Caki2 (cell line): ENCODE measurements around the gene IRF9. TPM values are rescaled to one million over a fixed set of nuclear protein-coding genes. Genes with fewer than 3 reads are reported as not detected.
A peak's percentile ranks its signal among the peaks of the same experiment; 100 is the strongest.

ENCODE experiments used
- DNase-seq: peaks from one replicate; pipeline ENCODE4 v3.0.0-alpha.2; 2015; ENCODE audit warnings: low read depth
- in situ Hi-C: cut with HindIII; loops from 2 replicates; pipeline ENCODE4 v1.10.0; 2016; ENCODE audit warnings: low sequenced_read_pairs, low pct_unique_long_range_greater_than_20kb, mixed read lengths
- total RNA-seq: library from RNA; depleted of rRNA; stranded (reverse); fragments of >200 nt; shearing (Covaris generic); gene quantifications from 2 replicates; pipeline ENCODE4 v1.2.3, GENCODE V29; 2014; ENCODE audit warnings: low replicate concordance

Gene IRF9
- total RNA-seq, 1 experiment from 2014 or later = 36.1 TPM

DNA sequence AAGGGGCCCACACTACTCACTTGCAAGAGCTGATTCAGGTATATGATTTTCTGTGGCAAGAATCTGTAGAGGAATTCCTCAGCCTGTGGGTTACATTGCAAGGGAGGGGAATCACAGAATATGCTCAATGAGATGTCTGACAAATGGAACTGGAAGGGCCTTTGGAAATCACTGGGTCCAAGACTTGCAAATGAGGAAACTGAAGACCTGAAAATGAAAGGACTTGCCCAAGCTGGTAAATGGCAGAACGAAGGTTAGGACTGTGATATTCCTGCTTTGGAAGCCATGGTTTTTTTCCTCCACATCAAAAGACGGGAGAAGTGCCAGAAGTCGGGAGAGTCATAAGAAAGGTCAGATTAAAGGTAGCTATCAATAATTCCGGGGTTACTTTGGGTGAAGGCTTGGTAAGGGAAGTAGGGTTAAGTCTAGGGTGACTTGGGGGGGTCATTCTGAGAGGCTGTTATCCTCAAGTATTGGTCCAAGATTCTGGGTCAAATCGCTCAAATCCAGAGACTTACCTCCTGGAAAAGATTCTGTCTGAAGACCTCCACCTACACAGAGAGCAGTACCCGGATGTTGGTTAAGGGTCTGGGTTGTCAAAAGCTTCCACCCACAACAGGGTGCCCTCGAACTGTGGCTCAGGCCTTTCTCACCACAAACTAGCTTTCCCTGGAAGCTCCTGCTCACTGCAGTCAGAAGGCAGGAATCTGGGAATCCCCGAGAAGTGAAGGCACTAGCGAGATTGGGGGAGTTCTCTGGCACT lies 15.2 kb upstream of the IRF9 start:
- DNase-seq = peak; percentile 60
- in situ Hi-C loops = no loop called here

DNA sequence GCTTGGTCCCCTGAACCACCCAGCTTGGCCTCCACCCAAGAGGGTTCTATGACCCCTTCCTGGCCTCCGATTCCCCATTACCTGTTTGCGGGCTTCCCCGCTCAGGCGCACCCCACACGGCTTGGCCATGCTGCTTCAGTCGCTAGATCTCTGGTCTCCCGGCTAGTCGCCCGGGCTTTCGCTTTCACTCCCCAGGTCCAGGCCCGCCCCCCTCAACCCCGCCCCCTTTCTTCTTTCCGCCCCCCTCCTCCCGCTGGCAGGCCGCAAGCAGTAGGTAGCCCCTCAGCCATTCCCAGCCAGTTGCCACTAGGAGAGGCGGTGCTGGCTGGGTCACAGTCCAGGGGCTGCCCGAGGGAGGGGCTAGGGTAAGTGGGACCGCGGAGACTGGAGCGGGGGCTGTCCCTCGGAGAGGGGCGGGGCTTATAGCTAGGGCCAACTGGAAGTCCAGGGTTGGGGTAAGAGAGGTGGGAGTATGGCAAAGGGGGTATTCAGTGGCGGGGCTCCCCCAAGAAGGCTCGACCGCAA lies 14.6 kb upstream of the IRF9 start, which contains the start of gene PSME2:
PSME2 (minus strand) TSS at position 158 of the 525 bp plus-strand sequence; CDS start at position 129, 29 bp downstream.
- in situ Hi-C loops = no loop called here
- DNase-seq = peak; percentile 95

DNA sequence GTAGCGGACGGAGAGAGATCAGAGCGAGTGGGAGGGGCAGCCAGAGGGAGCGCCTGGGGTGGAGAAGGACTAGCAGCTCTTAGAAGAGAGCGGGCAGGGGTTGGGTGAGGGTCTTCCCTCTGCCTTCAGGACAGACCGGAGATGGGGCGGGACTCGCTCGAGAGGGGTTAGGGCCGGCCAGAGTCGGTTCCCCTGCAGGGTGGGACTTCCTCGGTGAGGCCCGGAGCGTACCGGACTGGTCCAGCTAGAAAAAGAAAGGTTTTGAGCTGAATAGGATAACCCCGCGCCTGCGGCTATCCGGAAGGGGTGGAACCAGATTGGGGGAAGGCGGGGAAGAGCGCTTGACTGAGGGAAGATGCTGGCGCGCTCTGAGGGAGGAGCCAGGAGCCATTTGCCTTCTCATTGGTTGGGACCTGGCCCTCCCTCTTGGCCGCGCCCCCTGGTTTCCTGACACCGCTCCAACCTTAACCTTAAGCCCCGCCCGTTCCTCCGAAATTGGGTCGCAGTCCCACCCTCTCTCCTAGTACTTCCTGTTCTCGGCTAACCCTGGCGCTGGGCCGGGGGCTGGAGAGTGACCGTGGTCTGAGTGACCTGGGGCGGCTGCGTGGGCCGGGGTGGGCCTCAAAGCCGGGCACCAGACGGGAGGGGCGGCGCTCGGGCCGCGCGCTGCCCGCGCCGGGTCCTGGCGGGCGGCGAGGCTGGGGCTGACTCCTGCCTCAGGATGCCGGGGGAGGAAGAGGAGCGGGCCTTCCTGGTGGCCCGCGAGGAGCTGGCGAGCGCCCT lies 13.9 kb upstream of the IRF9 start, which contains the start of gene RNF31:
RNF31 (plus strand) TSS at position 521 of the 783 bp plus-strand sequence; CDS start at position 722, 201 bp downstream.
- peak; percentile 94 for DNase-seq
- in situ Hi-C loops = no loop called here

DNA sequence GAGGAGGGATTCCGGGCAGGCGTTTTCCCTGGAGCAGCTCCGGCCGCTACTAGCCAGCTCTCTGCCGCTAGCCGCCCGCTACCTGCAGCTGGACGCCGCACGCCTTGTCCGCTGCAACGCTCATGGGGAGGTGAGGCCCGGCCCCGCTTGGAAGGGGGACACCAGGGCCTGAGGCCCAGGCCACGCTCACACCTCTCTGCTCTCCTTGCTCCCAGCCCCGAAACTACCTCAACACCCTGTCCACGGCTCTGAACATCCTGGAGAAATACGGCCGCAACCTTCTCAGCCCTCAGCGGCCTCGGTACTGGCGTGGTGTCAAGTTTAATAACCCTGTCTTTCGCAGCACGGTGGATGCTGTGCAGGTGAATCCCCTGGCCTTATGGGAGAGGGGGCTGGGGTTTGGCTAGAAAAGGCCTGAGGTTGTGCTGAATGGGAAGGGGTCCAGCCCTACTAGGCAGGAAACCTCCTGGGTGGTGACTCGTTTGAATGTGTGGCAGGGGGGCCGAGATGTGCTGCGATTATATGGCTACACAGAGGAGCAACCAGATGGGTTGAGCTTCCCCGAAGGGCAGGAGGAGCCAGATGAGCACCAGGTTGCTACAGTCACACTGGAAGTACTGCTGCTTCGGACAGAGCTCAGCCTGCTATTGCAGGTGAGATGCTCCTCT lies 13.2 kb upstream of the IRF9 start:
- in situ Hi-C loops = no loop called here
- DNase-seq = no peak

- in situ Hi-C loops = no loop called here
- no peak for DNase-seq
These were observed 11.6 kb upstream of the IRF9 start for GRCh38 chr14:24149302-24149969.

GRCh38 chr14:24150061-24150460 lies 11.0 kb upstream of the IRF9 start:
- in situ Hi-C loops = no loop called here
- no peak for DNase-seq

DNA sequence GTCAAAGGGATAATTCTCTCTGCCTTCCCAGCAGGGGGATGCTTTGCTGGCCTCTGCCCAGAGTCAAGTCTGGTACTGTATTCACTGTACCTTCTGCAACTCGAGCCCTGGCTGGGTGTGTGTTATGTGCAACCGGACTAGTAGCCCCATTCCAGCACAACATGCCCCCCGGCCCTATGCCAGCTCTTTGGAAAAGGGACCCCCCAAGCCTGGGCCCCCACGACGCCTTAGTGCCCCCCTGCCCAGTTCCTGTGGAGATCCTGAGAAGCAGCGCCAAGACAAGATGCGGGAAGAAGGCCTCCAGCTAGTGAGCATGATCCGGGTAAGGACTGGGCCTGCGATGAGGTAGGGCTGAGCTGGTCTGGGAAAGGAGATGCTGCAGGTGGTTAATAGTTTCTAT lies 10.5 kb upstream of the IRF9 start:
- in situ Hi-C loops = no loop called here
- no peak for DNase-seq

GRCh38 chr14:24150993-24151392 lies 10.1 kb upstream of the IRF9 start:
- no peak for DNase-seq
- in situ Hi-C loops = no loop called here

DNA sequence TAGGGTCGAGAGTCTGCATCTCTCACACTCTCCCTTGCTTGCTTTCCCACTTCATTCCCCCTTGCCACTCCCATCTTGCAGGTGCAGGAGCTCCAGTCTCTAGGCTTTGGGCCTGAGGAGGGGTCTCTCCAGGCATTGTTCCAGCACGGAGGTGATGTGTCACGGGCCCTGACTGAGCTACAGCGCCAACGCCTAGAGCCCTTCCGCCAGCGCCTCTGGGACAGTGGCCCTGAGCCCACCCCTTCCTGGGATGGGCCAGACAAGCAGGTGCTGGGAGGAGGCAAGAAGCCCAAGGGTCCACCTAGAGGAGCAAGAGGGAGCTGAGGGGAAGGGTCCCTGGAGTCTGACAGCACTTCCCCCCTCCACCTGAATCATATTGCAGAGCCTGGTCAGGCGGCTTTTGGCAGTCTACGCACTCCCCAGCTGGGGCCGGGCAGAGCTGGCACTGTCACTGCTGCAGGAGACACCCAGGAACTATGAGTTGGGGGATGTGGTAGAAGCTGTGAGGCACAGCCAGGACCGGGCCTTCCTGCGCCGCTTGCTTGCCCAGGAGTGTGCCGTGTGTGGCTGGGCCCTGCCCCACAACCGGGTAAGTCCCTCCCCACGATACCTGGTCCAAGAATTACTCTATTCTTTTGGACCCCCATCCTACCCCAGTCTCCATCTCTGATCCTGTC lies 9.5 kb upstream of the IRF9 start:
- no peak for DNase-seq
- in situ Hi-C loops = no loop called here

DNA sequence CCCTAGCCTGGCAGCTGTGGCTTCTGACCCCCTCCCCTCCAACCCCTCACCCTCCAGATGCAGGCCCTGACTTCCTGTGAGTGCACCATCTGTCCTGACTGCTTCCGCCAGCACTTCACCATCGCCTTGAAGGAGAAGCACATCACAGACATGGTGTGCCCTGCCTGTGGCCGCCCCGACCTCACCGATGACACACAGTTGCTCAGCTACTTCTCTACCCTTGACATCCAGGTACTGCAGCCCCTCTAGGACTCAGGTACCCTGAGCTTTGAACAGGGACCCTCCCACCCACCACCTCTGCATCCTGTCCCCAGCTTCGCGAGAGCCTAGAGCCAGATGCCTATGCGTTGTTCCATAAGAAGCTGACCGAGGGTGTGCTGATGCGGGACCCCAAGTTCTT lies 6.0 kb upstream of the IRF9 start:
- DNase-seq = no peak
- in situ Hi-C loops = no loop called here

DNA sequence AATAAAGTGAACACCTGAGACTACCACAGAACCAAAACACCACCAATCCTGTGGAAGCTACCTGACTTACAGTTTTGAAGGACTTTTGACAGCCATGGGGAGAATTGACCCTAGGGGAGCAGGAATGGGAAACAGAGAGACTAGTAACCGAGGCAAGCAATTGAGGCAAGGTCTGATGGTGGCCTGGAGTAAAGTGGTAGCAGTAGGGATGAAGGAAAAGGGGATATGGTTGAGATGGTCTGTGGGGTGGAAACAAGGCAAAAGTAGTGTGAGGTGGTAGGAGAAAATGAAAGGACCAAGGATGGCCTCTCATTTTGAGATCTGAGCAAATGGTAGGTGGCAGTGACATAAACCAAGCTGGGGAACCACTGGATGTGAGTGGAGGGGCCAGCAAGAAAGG lies 4.2 kb upstream of the IRF9 start:
- no peak for DNase-seq
- in situ Hi-C loops = no loop called here

GRCh38 chr14:24157331-24157730 lies 3.7 kb upstream of the IRF9 start:
- no peak for DNase-seq
- in situ Hi-C loops = no loop called here

DNA sequence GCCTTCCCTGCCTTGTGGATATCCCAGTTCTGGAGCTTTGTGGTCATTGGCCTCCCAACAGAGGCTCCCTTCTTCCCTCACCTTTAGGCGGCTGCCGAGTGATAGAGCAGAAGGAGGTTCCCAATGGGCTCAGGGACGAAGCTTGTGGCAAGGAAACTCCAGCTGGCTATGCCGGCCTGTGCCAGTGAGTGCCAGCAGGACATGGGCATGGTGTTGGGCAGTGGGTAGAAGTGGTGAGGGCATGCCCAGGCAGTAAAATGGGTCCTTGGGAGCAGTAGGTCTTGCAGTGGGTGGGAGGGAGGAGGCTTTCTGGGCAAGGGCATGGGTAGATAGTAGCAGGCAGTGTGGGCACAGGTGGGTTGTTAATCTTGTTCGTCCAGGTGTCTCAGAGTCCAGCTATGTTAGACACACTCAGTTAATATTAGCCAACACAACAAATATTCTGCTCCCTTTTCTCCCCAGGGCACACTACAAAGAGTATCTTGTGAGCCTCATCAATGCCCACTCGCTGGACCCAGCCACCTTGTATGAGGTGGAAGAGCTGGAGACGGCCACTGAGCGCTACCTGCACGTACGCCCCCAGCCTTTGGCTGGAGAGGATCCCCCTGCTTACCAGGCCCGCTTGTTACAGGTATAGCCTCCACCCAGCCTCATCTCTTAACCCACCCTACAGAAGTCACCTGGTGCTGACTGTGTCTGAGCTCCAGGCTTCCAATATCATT lies 1.1 kb upstream of the IRF9 start:
- no peak for DNase-seq
- in situ Hi-C loops = no loop called here

- in situ Hi-C loops = no loop called here
- DNase-seq = no peak
These were observed 591 bp upstream of the IRF9 start for GRCh38 chr14:24160499-24160849.

- no peak for DNase-seq
- in situ Hi-C loops = no loop called here
These were observed 1.0 kb downstream of the IRF9 start for GRCh38 chr14:24162093-24162492.

GRCh38 chr14:24164518-24164991 lies 3.5 kb downstream of the IRF9 start:
- no peak for DNase-seq
- in situ Hi-C loops = no loop called here

- DNase-seq = no peak
- in situ Hi-C loops = no loop called here
These were observed 4.7 kb downstream of the IRF9 start for GRCh38 chr14:24165785-24166184.
